ENCODE data around the gene QKI. TPM values are rescaled to one million over a fixed set of nuclear protein-coding genes. Genes with fewer than 3 reads are reported as not detected.

The QKI gene
- total and polyA plus RNA-seq, 10 of the 15 experiments (the other 5 are each of a cell fraction or from before 2014, with no cell fraction given), result 4.7 to 72.5 (median 38.9) TPM

DNA sequence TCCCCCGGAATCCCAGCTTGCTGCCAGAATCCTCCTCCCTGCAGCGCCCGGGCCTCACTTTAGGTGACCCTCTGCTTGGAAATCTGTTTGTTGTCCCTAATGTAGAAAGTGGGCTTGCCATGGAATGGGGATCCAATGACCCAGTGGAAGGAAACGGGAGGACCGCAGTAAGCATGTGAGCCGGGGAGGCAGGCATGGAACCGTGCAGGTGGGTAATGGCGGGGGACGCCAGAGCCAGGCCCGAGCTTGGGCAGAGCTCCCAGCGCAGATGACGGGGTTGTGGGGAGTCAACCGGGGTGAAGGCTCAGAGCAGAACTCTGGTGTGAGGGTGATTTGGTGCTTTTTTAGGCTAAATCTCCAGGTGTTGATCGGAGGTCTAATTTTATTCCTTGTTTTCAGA is 188.3 kb downstream of the QKI start (continued):
- TF ChIP-seq, protein P1, sequence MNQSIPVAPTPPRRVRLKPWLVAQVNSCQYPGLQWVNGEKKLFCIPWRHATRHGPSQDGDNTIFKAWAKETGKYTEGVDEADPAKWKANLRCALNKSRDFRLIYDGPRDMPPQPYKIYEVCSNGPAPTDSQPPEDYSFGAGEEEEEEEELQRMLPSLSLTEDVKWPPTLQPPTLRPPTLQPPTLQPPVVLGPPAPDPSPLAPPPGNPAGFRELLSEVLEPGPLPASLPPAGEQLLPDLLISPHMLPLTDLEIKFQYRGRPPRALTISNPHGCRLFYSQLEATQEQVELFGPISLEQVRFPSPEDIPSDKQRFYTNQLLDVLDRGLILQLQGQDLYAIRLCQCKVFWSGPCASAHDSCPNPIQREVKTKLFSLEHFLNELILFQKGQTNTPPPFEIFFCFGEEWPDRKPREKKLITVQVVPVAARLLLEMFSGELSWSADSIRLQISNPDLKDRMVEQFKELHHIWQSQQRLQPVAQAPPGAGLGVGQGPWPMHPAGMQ (IDR thresholded peaks at IDR 0.05; ENCODE audit: borderline replicate concordance), result no peak
- TF ChIP-seq ASH2L (IDR thresholded peaks at IDR 0.05; ENCODE audit: borderline replicate concordance, low read depth) (no peak), PAX8 (IDR thresholded peaks at IDR 0.05) (no peak), HDGF (IDR thresholded peaks at IDR 0.05) (no peak), ZNF384 (IDR thresholded peaks at IDR 0.05; ENCODE audit: borderline replicate concordance, low read depth, low read length) (no peak), FOXM1 (IDR thresholded peaks at IDR 0.05; ENCODE audit: low read depth, low read length) (no peak), ATF7 (IDR thresholded peaks at IDR 0.05; ENCODE audit: low read depth) (no peak), RB1 (IDR thresholded peaks at IDR 0.05; ENCODE audit: borderline replicate concordance) (no peak)

DNA sequence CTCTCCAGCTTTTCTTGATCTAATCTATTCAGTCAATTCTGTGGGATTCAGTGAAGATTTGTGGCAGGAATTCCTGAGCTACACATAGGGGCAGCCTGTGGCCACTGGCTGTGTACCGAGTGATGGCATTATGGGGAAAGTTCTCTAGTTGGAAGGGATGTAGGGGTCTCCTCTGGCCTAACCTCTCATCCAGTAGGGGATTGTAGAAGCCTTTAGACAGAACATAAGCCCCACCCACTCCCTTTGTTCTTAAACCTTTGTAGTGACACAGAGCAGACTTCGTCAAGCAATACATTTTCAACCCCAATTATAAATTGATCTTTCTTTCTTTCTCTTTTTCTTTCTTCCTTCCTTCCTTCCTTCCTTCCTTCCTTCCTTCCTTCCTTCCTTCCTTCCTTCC is 188.9 kb downstream of the QKI start:
- Histone ChIP-seq H3K27me3 (replicated peaks in 1 of 2; ENCODE audit: control insufficient read depth in 2 of 2, insufficient read depth in 2 of 2, low read length in 1 of 2) (no peaks in the 10 kb centered on the region), H3K4me1 (ENCODE audit: control insufficient read depth, insufficient read depth, low read length) (no peaks in the 10 kb centered on the region), H3K4me3 (no peak overlapping the region), H3K27ac (ENCODE audit: control insufficient read depth, insufficient read depth) (no peak overlapping the region), H3K36me3 (ENCODE audit: control insufficient read depth in 2 of 2, insufficient read depth in 2 of 2, low read length in 1 of 2) (no peaks in the 10 kb centered on the region), H3K79me2 (ENCODE audit: control insufficient read depth, insufficient read depth, low read length) (no peaks in the 10 kb centered on the region), H2AFZ (ENCODE audit: control insufficient read depth, low read depth, low read length) (no peak overlapping the region), H3K4me2 (ENCODE audit: control insufficient read depth, insufficient read depth) (no peak overlapping the region), H3K9me3 (replicated peaks; ENCODE audit: control insufficient read depth, insufficient read depth, low read length) (peaks cover 8% of the 10 kb centered on the region; the same call in 2 of the 3 replicates), H3K9ac (ENCODE audit: control insufficient read depth, insufficient read depth, low read length) (no peak overlapping the region), H4K20me1 (ENCODE audit: control insufficient read depth, insufficient read depth) (no peaks in the 10 kb centered on the region)
- SMC1A ChIA-PET (ENCODE audit: uncharacterized antibody, unreplicated experiment), result no interaction called here
- in situ Hi-C loops (cut with MboI) (no loop called here), intact Hi-C loops (cut with micrococcal nuclease; ENCODE audit: unreplicated experiment) (no loop called here)
- RAD21 ChIA-PET (ENCODE audit: unreplicated experiment), result no interaction called here
- DNase-seq (ENCODE audit: low read depth, low spot score) (no peak), ATAC-seq (no peak), FAIRE-seq (no peak)
- CTCF ChIA-PET, result no interaction called here
- POLR2A ChIA-PET, result no interaction called here
- no peak for TF ChIP-seq RB1 (IDR thresholded peaks at IDR 0.05; ENCODE audit: borderline replicate concordance)
- no peak for TF ChIP-seq SREBF1 (IDR thresholded peaks at IDR 0.05; ENCODE audit: low read length)
- TF ChIP-seq, protein P2, sequence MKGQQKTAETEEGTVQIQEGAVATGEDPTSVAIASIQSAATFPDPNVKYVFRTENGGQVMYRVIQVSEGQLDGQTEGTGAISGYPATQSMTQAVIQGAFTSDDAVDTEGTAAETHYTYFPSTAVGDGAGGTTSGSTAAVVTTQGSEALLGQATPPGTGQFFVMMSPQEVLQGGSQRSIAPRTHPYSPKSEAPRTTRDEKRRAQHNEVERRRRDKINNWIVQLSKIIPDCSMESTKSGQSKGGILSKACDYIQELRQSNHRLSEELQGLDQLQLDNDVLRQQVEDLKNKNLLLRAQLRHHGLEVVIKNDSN (IDR thresholded peaks at IDR 0.05; ENCODE audit: borderline replicate concordance, extremely low read length, insufficient read depth, low read depth, low read length), result no peak
- TF ChIP-seq BRCA1 (IDR thresholded peaks at IDR 0.05; ENCODE audit: low read depth, low read length), result no peak
- no peak for TF ChIP-seq EGR1 (IDR thresholded peaks at IDR 0.05; ENCODE audit: borderline replicate concordance in 1 of 2, low read depth in 2 of 2, low read length in 2 of 2)
- TF ChIP-seq CBFB (IDR thresholded peaks at IDR 0.05; ENCODE audit: low read depth), result no peak
- TF ChIP-seq, protein P3, sequence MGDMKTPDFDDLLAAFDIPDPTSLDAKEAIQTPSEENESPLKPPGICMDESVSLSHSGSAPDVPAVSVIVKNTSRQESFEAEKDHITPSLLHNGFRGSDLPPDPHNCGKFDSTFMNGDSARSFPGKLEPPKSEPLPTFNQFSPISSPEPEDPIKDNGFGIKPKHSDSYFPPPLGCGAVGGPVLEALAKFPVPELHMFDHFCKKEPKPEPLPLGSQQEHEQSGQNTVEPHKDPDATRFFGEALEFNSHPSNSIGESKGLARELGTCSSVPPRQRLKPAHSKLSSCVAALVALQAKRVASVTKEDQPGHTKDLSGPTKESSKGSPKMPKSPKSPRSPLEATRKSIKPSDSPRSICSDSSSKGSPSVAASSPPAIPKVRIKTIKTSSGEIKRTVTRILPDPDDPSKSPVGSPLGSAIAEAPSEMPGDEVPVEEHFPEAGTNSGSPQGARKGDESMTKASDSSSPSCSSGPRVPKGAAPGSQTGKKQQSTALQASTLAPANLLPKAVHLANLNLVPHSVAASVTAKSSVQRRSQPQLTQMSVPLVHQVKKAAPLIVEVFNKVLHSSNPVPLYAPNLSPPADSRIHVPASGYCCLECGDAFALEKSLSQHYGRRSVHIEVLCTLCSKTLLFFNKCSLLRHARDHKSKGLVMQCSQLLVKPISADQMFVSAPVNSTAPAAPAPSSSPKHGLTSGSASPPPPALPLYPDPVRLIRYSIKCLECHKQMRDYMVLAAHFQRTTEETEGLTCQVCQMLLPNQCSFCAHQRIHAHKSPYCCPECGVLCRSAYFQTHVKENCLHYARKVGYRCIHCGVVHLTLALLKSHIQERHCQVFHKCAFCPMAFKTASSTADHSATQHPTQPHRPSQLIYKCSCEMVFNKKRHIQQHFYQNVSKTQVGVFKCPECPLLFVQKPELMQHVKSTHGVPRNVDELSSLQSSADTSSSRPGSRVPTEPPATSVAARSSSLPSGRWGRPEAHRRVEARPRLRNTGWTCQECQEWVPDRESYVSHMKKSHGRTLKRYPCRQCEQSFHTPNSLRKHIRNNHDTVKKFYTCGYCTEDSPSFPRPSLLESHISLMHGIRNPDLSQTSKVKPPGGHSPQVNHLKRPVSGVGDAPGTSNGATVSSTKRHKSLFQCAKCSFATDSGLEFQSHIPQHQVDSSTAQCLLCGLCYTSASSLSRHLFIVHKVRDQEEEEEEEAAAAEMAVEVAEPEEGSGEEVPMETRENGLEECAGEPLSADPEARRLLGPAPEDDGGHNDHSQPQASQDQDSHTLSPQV (IDR thresholded peaks at IDR 0.05), result no peak
- TF ChIP-seq BACH1 (IDR thresholded peaks at IDR 0.05; ENCODE audit: borderline replicate concordance), result no peak
- no peak for TF ChIP-seq NFXL1 (IDR thresholded peaks at IDR 0.05; ENCODE audit: borderline replicate concordance)
- no peak for TF ChIP-seq CHD1 (IDR thresholded peaks at IDR 0.05; ENCODE audit: low read depth, low read length)
- no TSS peak for BruUV-seq (replicated peaks)
- 21% methylated on average over 2 of the region's 2 CpGs for WGBS (ENCODE audit: insufficient coverage, insufficient replicate concordance, low lambda C conversion rate, missing lambda C conversion rate)
